Measurements from ENCODE around the gene HIVEP3.

DNA sequence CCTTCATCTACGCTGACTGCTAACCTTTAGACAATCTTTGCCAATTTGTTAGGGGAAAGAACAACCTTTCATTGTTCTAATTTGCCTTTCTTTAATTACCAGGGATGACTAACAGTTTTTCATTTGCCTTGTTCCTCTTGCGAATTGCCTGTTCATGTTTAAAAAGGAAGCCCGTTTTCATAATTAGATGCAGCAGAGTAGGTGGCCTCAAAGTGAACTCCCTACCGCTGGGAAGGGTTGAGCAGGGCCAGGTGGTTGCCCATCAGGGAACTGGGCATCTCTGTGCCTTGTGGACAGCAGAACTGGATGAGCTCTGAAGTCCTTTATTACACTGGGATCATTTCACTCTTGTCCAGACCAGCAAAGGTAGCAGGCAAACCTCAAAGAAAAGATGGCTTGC, 59.0 kb downstream of the HIVEP3 start:
- TF ChIP-seq, protein P1, sequence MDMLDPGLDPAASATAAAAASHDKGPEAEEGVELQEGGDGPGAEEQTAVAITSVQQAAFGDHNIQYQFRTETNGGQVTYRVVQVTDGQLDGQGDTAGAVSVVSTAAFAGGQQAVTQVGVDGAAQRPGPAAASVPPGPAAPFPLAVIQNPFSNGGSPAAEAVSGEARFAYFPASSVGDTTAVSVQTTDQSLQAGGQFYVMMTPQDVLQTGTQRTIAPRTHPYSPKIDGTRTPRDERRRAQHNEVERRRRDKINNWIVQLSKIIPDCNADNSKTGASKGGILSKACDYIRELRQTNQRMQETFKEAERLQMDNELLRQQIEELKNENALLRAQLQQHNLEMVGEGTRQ (CRISPR knock-in tag; IDR thresholded peaks at IDR 0.05), result no peak
- TF ChIP-seq NR1H2 (CRISPR knock-in tag; IDR thresholded peaks at IDR 0.05) (no peak), CTCF (IDR thresholded peaks at IDR 0.05) (no peak)

All from WTC11 (cell line).